Measurements from ENCODE around the gene MS4A18.

- TF ChIP-seq CTCF (IDR thresholded peaks at IDR 0.05) (no peak), POLR2A (IDR thresholded peaks at IDR 0.05) (no peak)
These were observed 44.8 kb downstream of the MS4A18 start for GRCh38 chr11:60769273-60769672.

Measured in body of pancreas (tissue), 4 donors.